Adipocyte (in vitro differentiated cells): Measurements from ENCODE around the gene UNC13D.
"Not testable (repeated sequence)": the region's sequence is repeated elsewhere in the genome, so short reads cannot be mapped to it uniquely, and the experiment has no call there.

ENCODE experiments used
- DNase-seq: peaks from one replicate; pipeline ENCODE4 v3.0.0-alpha.2; 2015; ENCODE audit warnings: low read depth
- H3K27me3 ChIP-seq: replicated peaks from 2 replicates; pipeline ENCODE4 v1.7.0; 2013; ENCODE audit warnings: mild to moderate bottlenecking, low read length, moderate library complexity; ENCODE audit not compliant: control insufficient read depth, insufficient read depth
- H3K36me3 ChIP-seq: 2 replicates; pipeline ENCODE4 v1.7.0; 2013; ENCODE audit warnings: low read length, mild to moderate bottlenecking, moderate library complexity; ENCODE audit not compliant: control insufficient read depth, insufficient read depth, severe bottlenecking
- H3K4me1 ChIP-seq: 2 replicates; pipeline ENCODE4 v1.7.0; 2013; ENCODE audit warnings: mild to moderate bottlenecking, low read length, moderate library complexity; ENCODE audit not compliant: control insufficient read depth, insufficient read depth
- H3K4me3 ChIP-seq: 2 replicates; pipeline ENCODE4 v1.7.0; 2013; ENCODE audit warnings: mild to moderate bottlenecking, low read length, moderate library complexity
- H3K9ac ChIP-seq: 2 replicates; pipeline ENCODE4 v1.7.0; 2013; ENCODE audit warnings: mild to moderate bottlenecking, low read length, moderate library complexity
- H3K9me3 ChIP-seq: 2 replicates; pipeline ENCODE4 v1.7.0; 2013; ENCODE audit warnings: mild to moderate bottlenecking, low read length, moderate library complexity; ENCODE audit not compliant: control insufficient read depth

The UNC13D gene

DNA sequence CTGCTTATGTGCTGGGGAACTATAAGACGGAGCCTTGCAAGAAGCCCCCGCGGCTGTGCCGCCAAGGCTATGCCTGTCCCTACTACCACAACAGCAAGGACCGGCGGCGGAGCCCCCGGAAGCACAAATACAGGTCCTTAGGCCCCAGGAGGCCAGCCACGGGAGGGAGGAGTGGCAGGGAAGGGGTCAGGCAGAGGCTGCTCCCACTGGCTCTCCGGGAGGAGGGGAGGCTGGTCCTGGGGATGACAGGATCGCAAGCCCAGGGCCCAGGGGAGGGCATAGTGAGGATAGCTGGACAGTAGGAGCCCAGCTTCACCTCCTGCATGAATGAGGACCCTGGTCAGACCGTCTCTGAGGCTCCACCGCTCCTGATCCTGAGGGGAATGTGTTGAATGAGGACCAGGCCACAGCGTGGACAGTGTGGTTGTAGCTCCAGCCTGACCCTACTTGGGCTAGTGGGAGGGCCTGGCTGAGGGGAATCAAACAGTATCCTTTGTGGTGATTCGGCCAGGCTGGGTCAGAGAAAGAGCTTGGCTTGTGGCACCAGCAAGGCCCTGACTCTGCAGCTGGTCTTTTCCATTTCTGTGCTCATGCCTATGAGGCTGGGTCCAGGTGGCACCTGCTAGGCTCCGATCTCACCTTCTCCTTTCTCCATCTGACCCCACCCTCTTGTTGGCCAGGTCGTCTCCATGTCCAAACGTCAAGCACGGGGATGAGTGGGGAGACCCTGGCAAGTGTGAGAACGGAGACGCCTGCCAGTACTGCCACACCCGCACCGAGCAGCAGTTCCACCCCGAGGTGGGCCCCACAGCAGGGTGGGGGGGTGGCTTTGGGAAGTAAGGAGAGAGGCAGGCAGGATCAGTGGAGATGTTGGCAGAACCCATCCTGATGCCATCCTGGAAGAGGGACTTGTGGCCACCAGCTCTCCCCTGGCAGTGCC is 30.9 kb downstream of the UNC13D start:
- DNase-seq, result no peak
- Histone ChIP-seq H3K36me3 (peaks cover 64% of the 10 kb centered on the region), H3K27me3 (no peaks in the 10 kb centered on the region), H3K4me1 (peaks cover 27% of the 10 kb centered on the region), H3K9me3 (no peaks in the 10 kb centered on the region), H3K9ac (no peak overlapping the region), H3K4me3 (no peak overlapping the region)

- no peaks in the 10 kb centered on the region for H3K27me3 ChIP-seq
- no peak overlapping the region for H3K9ac ChIP-seq
- peaks cover 27% of the 10 kb centered on the region for H3K4me1 ChIP-seq
- peaks cover 54% of the 10 kb centered on the region for H3K36me3 ChIP-seq
- no peak overlapping the region for H3K4me3 ChIP-seq
- no peak for DNase-seq
- H3K9me3 ChIP-seq, result no peaks in the 10 kb centered on the region
These were observed 31.8 kb downstream of the UNC13D start for GRCh38 chr17:75812096-75813013.

- Histone ChIP-seq H3K4me1 (peaks cover 27% of the 10 kb centered on the region), H3K9me3 (no peaks in the 10 kb centered on the region), H3K9ac (no peak overlapping the region), H3K27me3 (no peaks in the 10 kb centered on the region), H3K4me3 (no peak overlapping the region), H3K36me3 (peaks cover 43% of the 10 kb centered on the region)
- no peak for DNase-seq
These were observed 33.0 kb downstream of the UNC13D start for GRCh38 chr17:75811174-75811573.

DNA sequence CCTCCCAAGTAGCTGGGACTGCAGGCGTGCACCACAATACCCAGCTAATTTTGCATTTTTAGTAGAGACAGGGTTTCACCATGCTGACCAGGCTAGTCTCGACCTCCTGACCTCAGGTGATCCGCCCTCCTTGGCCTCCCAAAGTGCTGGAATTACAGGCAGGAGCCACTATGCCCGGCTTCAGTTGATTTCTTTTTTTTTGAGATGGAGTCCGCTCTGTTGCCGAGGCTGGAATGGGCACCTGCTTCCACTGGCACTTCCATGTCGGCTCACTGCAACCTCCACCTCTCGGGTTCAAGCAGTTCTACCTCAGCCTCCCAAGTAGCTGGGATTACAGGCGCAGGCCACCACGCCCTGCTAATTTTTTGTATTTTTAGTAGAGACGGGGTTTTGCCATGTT is 33.4 kb downstream of the UNC13D start:
- peaks cover 43% of the 10 kb centered on the region for H3K36me3 ChIP-seq
- H3K9me3 ChIP-seq, result not testable (repeated sequence)

DNA sequence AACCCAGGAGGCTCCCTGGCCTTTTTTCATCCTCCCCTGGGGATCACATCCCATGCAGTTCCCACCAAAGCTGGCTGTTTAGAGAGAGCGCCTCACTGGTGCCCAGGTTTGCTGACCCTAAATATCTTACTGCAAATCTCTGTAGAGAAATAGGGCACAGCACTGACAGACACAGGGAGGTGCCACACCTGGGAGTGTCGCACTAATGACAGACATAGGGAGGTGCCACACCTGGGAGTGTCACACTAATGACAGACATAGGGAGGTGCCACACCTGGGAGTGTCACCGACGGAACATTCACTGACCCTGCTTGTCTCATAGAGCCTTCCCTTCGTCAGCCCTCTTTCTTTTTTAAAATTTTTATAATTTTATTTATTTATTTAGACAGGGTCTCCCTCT is 34.0 kb downstream of the UNC13D start:
- H3K9me3 ChIP-seq, result no peaks in the 10 kb centered on the region
- no peak for DNase-seq
- H3K4me3 ChIP-seq, result no peak overlapping the region
- no peaks in the 10 kb centered on the region for H3K27me3 ChIP-seq
- H3K4me1 ChIP-seq, result peaks cover 27% of the 10 kb centered on the region
- H3K9ac ChIP-seq, result no peak overlapping the region
- H3K36me3 ChIP-seq, result peaks cover 43% of the 10 kb centered on the region

More for the DNA sequence above, 33.4 kb downstream of the UNC13D start:
- H3K9ac ChIP-seq, DNase-seq, H3K4me3 ChIP-seq, H3K27me3 ChIP-seq: not testable (repeated sequence)
- H3K4me1 ChIP-seq, result peaks cover 27% of the 10 kb centered on the region

DNA sequence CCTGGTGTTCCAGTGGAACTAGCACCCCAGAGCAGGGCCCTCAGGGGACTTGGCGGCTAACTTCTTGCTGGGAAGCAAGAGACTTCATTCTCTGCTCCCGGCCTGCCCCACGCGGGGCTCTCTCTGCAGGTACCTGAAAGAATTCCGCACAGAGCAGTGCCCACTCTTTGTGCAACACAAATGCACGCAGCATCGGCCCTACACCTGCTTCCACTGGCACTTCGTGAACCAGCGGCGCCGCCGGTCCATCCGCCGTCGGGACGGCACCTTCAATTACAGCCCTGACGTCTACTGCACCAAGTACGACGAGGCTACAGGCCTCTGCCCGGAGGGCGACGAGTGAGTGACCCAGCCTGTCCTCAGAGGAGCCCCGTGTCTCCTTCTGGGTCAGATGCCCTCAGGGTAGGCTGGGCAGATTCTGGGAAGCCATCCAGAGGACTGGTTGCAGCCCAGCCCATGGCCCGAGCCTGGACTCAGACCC is 34.5 kb downstream of the UNC13D start:
- H3K9me3 ChIP-seq, result no peaks in the 10 kb centered on the region
- H3K4me1 ChIP-seq, result peaks cover 21% of the 10 kb centered on the region
- no peak for DNase-seq

DNA sequence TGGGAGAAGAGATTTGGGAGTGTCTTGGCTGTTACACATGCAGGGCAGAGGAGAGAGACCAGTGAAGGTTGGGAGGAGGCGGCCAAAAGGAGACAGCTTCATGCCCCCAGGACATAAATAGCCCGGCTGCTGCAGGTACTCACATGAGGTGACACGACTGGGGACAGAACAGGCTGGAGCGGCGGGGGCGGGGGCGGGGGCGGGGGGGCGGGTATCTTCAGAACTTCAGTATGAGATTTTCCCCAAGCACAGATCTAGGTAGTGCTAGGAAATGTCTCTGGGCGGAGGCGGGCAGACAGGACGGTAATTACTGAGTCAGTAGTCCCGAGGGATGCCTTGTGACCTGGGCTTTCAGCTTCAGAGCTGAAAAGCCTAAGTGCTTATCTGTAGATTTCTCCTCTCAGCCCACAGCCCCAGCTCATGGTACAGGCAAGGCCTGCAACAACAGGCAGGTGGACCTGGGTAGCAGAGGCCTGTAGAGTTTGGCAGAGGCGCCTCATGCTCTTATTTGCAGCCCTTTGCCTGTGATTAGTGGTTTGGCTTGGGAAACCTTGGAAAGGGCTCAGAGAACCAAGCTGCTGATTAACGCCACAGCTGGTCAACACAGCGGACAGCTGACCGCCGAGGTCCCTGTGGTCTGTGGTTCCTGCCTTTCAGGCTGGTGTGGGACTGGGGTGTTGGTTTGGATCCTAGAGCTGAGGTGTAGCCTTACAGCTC is 35.1 kb downstream of the UNC13D start:
- Histone ChIP-seq H3K36me3 (peaks cover 33% of the 10 kb centered on the region), H3K9me3 (no peaks in the 10 kb centered on the region), H3K4me3 (no peak overlapping the region), H3K27me3 (no peaks in the 10 kb centered on the region), H3K9ac (peak overlapping the region; percentile 48), H3K4me1 (peaks cover 18% of the 10 kb centered on the region)
- DNase-seq, result peak; percentile 35

More for the DNA sequence above, 34.5 kb downstream of the UNC13D start:
- Histone ChIP-seq H3K36me3 (peaks cover 38% of the 10 kb centered on the region), H3K4me3 (no peak overlapping the region), H3K27me3 (no peaks in the 10 kb centered on the region), H3K9ac (peak overlapping the region; percentile 0)

GRCh38 chr17:75808549-75808904 is 35.7 kb downstream of the UNC13D start:
- Histone ChIP-seq H3K36me3 (peaks cover 32% of the 10 kb centered on the region), H3K4me1 (peaks cover 18% of the 10 kb centered on the region), H3K27me3 (no peaks in the 10 kb centered on the region), H3K9ac (peak overlapping the region; percentile 48), H3K4me3 (no peak overlapping the region), H3K9me3 (no peaks in the 10 kb centered on the region)
- DNase-seq, result no peak

DNA sequence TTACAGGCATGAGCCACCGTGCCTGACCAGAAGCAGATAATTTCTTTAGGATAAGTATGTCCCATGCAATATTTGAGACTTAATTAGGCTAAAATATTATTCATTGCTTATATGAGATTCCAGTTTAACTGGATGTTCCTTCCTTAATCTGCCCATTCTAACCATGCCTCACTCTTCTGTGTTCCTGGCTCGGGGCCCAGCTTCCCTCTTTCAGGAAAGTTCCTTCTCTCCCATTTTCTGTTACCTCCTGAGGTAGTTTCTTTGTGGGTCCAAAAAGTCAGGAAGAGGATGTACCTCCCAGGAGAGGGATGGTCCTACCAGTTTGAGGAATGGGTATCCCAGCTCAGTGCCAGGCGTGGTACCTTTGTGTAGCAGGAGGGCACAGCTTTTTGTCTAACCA is 36.3 kb downstream of the UNC13D start:
- DNase-seq, result no peak
- no peak overlapping the region for H3K4me3 ChIP-seq
- no peak overlapping the region for H3K9ac ChIP-seq
- no peaks in the 10 kb centered on the region for H3K9me3 ChIP-seq
- H3K4me1 ChIP-seq, result peaks cover 18% of the 10 kb centered on the region
- H3K27me3 ChIP-seq, result no peaks in the 10 kb centered on the region
- peaks cover 26% of the 10 kb centered on the region for H3K36me3 ChIP-seq

DNA sequence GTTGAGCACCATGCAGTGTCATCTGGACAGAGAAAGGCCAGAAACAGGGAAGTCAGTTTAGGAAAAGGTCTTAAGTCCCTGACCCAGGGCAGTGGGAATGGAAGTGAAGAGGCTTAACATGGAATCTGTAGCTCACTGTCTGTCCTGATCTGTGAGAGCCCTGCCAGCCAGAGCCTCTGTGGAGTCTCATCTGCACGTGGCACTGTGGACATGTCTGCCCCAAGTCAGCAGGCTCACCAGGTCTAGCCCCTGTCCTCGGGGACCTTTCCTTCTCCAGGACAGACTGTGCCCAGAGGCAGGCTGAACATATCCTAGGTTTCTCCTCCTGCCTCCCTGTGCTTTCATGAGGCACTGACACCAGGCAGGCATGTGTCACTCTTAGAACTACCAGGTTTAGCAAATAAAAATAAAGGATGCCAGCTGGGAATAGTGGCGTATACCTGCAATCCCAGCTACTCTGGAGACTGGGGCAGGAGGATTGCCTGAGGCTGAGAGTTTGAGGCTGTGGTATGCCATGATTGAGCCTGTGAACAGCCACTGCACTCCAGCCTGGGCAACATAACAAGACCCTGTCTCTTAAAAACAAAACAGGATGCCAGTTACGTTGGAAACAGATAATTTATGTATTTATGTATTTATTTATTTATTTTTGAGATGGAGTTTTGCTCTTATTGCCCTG is 37.2 kb downstream of the UNC13D start:
- Histone ChIP-seq H3K4me3 (no peak overlapping the region), H3K9ac (no peak overlapping the region), H3K36me3 (peaks cover 17% of the 10 kb centered on the region), H3K9me3 (no peaks in the 10 kb centered on the region), H3K27me3 (no peaks in the 10 kb centered on the region), H3K4me1 (peaks cover 18% of the 10 kb centered on the region)
- no peak for DNase-seq
